Hindlimb muscle (tissue), 1 donor: ENCODE results near the gene GSK3A. TPM values are rescaled to one million over a fixed set of nuclear protein-coding genes. Genes with fewer than 3 reads are reported as not detected.

Experiments
- DNase-seq: peaks from one replicate; pipeline ENCODE4 v3.0.0-alpha.2; 2013
- polyA plus RNA-seq: library from polyadenylated mRNA; unstranded; fragments of 120-200 nt; gene quantifications from one replicate; pipeline ENCODE4 v1.2.1, GENCODE V29; 2013; ENCODE audit not compliant: insufficient read length

The GSK3A gene
- polyA plus RNA-seq, 1 donor, result 47.4 TPM

DNA sequence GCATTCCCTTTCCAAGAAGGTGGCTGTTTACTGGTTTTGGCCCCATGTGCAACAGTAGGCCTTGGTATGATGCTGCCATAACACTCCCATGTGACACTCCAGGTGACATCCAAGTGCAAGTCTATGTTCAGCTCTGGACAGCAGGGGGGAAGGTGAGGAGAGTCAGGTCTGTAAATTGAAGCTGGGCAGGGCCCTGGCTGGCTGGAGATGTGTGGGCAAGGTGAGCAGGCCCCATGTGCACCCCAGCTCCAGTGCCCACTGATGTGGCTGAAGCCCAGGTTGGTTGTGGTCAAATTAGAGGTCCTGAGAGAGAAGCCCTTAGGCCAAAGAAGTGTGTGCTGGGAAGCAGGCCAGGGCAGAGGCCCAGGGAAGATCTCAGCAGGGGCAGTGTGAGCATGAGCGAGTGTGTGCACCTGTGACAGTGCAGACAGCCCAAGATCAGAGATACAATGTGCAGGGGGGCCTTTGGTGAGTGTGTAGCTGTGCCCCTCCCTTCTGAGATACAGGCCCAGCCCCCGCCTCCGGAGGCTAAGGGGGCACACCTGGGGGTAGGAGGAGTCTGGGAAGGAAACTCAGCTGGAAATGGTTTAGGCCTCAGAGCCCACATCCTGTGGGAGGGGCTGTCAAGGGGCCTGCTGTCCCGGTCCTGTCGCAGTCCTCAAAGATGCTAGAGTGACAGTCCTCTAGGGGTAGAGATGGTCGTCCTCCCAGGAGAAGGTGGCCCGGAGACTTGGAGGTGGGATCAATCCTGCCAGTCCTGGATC lies 43.5 kb downstream of the GSK3A start:
- no peak for DNase-seq

DNA sequence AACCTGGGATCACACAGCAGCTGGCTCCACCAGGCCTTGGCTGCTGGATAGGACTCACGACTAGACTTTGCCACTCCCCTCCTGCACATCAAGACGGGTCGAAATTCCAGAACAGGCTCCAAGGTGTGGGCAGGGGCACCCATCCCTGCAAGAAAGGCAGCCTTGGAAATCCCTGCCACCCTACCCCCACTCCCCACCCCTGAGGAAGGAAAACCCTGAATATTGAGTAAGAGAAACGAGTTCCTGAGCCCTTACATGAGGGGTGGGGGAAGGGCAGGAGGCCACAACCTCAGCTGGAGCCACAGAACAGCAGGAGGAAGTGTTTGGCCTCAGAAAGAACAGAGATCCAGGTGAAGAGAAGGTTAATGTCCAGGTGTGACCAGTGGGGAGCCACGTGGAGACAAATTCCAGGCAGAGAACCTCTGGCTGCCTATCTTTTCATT lies 45.0 kb downstream of the GSK3A start:
- DNase-seq, result no peak

DNA sequence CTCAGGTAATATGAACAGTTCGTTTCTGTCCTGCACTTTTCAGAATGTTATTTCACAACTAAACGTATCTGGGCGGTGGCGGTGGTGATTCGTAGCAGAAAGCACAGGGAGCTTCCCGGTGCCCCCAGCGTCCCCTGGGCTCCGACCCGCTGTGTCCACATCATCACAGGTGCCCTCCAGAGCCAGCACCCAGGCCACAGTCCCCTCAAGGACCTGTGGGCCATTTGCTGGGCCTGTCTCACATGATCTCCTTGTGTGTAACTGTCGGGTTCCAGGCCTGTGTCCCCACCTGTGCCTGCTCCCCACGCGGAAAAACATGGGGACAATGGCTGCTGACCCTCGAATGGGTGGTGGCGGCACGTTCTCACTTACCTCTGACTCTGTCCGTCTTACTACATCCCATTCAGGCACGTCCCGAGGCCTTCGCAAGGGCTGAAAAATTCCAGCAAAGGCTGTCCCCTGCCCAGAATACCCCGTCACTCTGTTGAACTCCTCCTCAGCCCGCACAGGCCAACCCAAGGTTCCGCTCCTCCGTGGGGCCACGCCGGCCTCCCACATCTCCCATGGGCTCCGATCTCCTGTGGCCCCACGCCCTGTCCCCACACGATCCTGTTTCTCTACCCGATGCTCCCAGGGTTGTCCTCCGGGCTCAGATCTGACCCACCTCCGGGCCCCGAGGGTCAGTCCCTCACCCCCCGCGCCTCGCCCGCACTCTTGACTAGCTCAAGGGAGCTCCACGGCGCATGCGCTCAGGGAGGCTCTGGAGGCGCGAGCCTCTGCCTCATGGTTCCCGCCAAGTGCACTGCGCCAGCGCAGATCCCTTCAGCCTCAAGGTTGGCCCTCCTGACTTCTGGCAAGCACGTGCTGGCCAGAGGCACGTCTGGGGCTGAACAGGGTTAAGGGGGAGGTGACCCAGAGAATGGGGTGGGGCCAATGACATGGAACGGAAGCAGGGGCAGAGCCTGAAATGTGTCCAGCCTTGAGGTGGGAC lies 46.1 kb downstream of the GSK3A start:
- DNase-seq, result no peak

DNA sequence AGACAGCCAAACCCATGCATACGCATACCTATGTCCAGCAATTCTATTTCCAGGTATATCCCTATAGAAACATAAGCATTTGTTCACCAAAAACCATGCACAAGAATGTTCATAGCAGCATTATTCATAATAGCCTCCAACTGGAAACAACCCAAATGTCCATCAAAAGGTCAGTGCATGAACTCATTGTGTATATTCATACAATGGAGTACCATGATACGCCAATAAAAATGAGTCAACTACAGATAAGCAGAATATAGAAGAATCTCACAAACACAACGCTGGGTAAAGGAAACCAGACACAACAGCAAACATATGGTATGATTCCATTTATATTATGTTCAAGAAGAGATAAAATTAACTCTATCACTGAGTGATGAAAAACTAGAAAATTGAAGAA lies 48.7 kb downstream of the GSK3A start:
- no peak for DNase-seq

DNA sequence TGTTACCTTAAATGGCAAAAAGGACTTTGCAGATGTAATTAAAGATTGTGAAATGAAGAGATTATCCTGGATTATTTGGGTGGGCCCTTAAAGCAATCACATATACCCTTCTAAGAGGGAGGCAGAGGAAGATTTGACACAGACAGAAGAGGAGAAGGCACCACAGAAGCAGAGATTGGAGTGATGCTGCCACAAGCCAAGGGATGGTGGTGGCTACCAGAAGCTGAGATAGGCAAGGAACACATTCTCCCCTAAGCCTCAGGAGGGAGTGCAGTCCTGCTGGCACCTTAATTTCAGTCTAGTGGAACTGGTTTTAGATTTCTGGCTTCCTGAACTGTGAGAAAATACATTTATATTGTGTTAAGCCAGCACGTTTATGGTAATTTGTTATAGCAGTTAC lies 49.1 kb downstream of the GSK3A start:
- DNase-seq, result no peak

DNA sequence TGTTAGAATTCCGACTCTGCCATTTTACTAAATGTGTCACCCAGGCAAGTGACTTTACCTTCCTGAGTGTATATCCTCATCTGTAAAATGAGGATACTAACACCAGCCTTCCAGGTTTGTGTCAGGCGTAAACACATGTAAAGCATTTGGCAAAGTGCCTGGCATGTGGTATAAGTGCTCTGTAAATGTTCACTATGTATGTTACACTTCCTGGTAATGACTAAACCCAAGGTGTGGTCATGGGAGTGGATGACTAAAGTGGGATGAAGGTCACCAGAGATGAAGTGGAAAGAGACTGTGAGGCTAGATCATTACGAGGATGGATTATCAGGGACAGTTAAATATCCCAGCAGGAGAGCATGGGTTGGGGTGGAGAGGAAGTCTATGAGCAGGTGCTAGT lies 50.5 kb downstream of the GSK3A start:
- no peak for DNase-seq

DNA sequence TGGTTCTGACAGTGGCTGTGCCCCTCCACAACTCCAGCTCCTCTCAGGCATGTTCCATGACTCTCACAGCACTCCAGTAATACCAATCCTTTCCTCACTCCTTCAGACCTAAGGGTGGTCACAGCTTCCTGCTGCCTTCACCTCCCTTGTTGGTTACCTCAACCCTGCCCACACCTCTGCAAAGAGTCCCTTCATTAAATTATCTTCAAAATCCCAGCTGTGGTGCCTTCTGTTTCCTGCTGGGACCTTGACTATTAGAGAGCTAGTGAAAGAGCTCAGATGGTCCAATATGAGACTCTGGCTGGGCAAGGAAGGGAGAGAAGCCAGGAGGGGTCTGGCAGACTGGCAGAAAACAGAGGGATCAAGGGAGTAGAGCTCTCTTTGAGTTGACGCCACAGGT lies 51.1 kb downstream of the GSK3A start:
- DNase-seq, result no peak

DNA sequence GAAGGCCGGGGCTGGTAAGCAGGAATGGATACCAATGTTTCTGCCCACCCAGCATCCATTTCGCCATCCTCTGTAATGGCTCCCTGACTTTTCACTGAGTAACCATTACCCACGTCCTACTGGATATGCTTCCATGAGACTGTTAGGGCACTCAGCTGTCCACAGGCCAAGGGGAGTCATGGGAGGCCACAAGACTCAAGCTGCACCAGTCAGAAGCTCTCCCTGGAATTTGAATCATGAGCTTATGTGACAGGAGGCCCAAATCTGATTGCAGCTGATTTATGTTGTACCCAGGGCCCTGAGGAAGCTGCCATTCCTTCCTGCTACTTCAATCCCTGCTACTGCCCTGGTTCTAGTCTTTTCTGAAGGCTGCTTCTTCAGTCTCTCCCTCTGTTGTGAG lies 53.3 kb downstream of the GSK3A start:
- no peak for DNase-seq

DNA sequence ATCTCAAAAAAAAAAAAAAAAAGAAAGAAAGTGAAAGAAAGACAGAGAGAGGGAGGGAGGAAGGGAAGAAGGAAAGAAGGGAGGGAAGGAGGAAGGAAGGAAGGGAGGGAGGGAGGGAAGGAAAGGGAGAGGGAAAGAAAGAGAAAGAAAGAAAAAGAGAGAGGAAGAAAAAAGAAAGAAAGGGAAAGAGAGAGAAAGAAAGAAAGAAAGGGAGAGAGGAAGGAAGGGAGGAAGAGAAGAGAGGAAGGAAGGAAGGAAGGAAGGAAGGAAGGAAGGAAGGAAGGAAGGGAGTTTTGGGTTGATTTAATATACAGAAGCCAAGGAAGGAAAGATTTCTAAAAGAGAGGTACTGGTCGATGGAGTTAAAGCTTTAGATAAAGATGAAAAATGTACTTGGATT lies 53.7 kb downstream of the GSK3A start:
- no peak for DNase-seq

DNA sequence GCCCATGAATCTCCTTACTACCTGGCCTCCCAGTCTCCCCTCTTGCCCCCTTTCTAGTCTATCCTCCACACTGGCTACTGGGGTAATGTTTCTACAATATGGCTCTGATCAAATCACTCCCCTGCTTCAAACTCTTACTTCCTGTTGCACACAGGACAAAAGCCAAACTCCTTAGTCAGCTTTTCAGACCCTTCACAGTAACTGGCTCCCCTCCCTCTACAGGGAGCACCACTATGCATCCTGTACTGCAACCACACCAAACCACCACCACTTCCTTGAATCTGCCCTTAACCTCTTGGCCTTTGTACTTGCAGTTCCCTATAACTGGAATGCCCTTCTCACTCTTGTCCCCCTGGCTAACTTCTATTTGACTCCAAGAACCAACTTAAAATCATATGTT lies 57.1 kb downstream of the GSK3A start:
- no peak for DNase-seq

DNA sequence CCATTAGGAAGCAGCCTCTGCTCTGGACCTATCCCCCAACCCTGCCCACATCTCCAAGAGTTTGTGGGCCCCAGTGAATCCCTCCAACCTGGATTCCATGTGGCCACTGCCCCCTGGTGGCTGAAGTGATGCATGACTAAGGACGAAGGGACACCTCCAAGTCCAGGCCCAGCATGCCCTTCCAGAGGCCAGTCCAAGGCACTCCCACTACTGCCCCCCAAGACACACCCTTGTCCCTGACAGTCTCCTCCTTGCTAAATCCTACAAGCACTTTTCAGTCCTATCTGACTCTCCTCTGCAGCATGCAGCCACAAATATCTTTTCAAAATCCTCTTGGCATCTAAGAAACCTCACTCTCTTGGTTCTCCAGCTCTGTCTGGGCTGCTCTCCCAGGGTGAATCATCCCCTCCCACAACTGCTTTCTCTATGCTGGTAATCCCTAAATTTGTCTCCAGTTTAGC lies 58.0 kb downstream of the GSK3A start:
- DNase-seq, result peak; percentile 48

Other genes with a start within 250 kb of the GSK3A start
- gene ATP1A3, start 248.4 kb downstream of the GSK3A start, polyA plus RNA-seq, result not detected
- 2.2 TPM for gene GRIK5, start 172.4 kb downstream of the GSK3A start, polyA plus RNA-seq
- 12.4 TPM for gene ZNF574, start 166.4 kb downstream of the GSK3A start, polyA plus RNA-seq
- gene POU2F2, start 110.2 kb downstream of the GSK3A start, polyA plus RNA-seq, result 2.0 TPM
- 16.6 TPM for gene DEDD2, start 24.9 kb downstream of the GSK3A start, polyA plus RNA-seq
- 6.7 TPM for gene ZNF526, start 22.3 kb downstream of the GSK3A start, polyA plus RNA-seq
- 34.5 TPM for gene ERF, start 12.5 kb upstream of the GSK3A start, polyA plus RNA-seq
- gene CIC, start 26.6 kb upstream of the GSK3A start, polyA plus RNA-seq, result 44.8 TPM
- 0.53 TPM for gene PRR19, start 59.5 kb upstream of the GSK3A start, polyA plus RNA-seq
- gene PAFAH1B3, start 60.0 kb upstream of the GSK3A start, polyA plus RNA-seq, result 33.6 TPM
- 0.41 TPM for gene TMEM145, start 70.7 kb upstream of the GSK3A start, polyA plus RNA-seq
- gene MEGF8, start 83.0 kb upstream of the GSK3A start, polyA plus RNA-seq, result 30.9 TPM
- gene CNFN, start 147.7 kb upstream of the GSK3A start, polyA plus RNA-seq, result not detected
- gene LIPE, start 184.8 kb upstream of the GSK3A start, polyA plus RNA-seq, result 11.6 TPM
- gene CXCL17, start 200.3 kb upstream of the GSK3A start, polyA plus RNA-seq, result not detected